ENCODE results near the gene ADGRV1.
"Not testable (repeated sequence)": the region's sequence is repeated elsewhere in the genome, so short reads cannot be mapped to it uniquely, and the experiment has no call there.

ADGRV1 gene

DNA sequence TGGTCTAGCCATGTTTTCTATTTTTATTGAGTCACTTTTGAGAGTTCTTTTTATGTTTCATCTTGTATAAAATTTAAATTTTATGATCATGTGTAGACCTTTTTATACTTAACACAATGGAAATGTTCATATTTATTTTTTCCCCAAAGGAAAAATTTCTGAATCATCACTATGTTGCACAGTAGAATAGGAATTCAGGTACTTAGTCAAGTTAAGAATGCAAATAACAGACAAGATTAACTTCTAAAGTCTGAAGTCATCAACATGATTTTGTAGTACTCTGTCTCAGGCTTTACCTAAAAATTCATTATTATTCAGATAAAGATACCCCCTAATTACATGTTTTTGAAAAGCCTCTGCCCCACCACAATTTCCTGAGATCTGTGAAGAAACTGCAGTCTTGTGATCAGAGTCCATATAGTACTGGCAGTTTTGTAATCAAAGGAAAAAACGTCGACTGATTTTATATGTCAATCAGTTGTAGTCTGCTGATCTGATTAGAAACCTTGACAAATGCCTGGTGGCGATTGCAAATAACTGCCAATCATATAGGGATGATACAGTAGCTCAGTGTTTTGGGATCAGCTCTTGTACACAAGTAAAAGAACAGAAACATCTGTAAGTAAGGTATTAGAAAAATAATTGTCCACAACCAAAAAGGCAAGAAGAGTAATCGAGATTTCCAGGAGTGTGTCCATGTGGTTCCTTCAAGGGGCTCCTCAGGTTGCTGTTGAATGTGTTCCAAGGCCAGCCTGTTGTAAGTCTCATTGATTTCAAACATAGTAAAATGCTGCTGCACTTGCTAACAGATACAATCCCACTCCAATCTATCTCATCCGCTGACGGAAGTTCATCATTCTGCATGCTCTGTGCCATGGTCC is 472.2 kb downstream of the ADGRV1 start:
- TF ChIP-seq, protein P1, sequence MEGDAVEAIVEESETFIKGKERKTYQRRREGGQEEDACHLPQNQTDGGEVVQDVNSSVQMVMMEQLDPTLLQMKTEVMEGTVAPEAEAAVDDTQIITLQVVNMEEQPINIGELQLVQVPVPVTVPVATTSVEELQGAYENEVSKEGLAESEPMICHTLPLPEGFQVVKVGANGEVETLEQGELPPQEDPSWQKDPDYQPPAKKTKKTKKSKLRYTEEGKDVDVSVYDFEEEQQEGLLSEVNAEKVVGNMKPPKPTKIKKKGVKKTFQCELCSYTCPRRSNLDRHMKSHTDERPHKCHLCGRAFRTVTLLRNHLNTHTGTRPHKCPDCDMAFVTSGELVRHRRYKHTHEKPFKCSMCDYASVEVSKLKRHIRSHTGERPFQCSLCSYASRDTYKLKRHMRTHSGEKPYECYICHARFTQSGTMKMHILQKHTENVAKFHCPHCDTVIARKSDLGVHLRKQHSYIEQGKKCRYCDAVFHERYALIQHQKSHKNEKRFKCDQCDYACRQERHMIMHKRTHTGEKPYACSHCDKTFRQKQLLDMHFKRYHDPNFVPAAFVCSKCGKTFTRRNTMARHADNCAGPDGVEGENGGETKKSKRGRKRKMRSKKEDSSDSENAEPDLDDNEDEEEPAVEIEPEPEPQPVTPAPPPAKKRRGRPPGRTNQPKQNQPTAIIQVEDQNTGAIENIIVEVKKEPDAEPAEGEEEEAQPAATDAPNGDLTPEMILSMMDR (IDR thresholded peaks at IDR 0.05; ENCODE audit: low read length, missing control alignments) = no peak
- no peak for DNase-seq (ENCODE audit: low read depth)
- no peak overlapping the region for H3K4me3 ChIP-seq (replicated peaks; ENCODE audit: low read depth, low read length)

DNA sequence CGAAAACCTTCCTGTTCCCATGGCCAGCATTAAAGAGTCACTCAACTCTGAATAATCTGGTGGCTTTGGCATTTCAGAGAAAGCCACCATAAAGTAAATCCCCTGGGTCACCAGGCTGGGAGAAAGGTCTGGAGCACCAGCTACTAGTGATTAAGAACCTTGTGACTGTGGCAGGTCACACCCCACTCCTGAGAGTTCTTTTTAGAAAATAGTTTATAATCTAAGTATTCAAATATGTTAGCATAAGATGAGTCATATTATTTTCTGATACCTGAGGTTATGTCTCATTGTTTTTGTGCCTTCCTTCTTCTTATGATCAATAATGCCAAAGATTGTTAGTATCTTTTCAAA is 472.8 kb downstream of the ADGRV1 start:
- no peak overlapping the region for H3K4me3 ChIP-seq (replicated peaks; ENCODE audit: low read depth, low read length)
- TF ChIP-seq, protein P1 (IDR thresholded peaks at IDR 0.05; ENCODE audit: low read length, missing control alignments) = no peak
- DNase-seq (ENCODE audit: low read depth) = no peak

DNA sequence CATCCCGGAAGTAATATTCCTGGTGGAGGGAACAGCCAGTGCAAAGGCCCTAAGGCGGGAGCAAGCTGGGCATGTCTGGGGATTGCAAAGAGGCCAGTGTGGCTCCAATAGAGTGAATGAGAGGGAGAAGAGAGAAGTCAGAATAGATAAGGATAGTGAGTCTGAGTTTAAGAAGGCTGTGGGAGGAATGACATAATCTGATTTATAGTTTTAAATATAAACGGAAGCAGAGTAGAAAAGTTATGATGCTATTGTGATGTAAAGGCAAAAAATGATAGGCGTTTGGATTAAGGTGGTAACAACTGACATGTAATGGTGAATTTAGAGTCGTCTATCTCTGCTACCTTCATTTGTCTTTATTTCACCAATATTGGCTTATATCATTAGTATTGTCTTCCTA is 473.5 kb downstream of the ADGRV1 start:
- TF ChIP-seq, protein P1 (IDR thresholded peaks at IDR 0.05; ENCODE audit: low read length, missing control alignments) = no peak
- no peak for DNase-seq (ENCODE audit: low read depth)
- H3K4me3 ChIP-seq (replicated peaks; ENCODE audit: low read depth, low read length) = no peak overlapping the region

DNA sequence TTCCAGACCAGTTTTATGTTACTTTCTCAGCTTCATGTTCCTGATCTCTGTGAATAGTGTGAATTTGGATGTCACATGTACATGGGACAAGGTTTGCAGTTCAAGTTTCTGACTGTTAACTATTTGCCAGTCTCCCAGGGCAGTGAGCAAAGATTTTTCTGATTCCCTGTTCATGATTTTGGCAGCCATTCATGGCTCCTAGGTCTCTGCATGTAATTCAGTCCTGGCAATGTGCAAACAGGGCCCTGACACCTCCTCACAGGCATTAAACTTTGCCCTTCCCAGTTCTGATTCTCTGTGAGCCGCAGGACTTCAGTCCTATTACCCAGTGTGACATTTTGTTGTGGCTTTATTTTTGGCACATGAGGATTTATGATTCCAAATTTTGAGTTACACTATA is 474.8 kb downstream of the ADGRV1 start:
- TF ChIP-seq, protein P1 (IDR thresholded peaks at IDR 0.05; ENCODE audit: low read length, missing control alignments) = no peak
- H3K4me3 ChIP-seq (replicated peaks; ENCODE audit: low read depth, low read length) = no peak overlapping the region
- no peak for DNase-seq (ENCODE audit: low read depth)

DNA sequence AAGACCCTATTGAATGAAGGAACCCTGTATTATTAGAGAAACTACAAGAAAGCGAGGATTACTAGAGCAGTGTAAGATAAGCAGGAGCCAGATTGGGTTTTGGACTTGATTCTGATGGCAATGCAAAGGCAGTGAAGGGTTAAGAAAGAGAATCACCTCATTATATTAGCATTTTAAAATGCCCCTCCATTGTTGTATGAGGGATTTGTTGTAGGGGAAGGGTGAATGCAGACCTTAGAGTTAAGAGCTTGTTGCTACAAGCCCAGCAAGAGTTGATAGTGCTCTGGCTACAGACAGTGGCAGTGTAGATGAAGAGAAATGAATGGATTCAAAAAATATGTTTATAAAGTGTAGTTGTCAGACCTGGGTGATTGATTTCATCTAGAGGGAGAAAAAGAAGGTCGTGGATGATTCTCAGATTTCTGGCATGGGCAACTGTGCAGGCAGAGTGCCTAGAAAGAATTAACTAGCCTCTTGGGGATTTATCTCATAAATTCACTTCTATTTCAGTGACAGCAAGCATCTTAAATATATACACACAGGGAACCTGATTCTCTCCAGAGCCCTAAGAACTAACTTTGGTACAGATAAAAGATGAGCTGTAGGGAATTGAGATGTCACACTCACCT is 479.7 kb downstream of the ADGRV1 start:
- DNase-seq (ENCODE audit: low read depth) = no peak
- TF ChIP-seq, protein P1 (IDR thresholded peaks at IDR 0.05; ENCODE audit: low read length, missing control alignments) = no peak
- no peak overlapping the region for H3K4me3 ChIP-seq (replicated peaks; ENCODE audit: low read depth, low read length)

DNA sequence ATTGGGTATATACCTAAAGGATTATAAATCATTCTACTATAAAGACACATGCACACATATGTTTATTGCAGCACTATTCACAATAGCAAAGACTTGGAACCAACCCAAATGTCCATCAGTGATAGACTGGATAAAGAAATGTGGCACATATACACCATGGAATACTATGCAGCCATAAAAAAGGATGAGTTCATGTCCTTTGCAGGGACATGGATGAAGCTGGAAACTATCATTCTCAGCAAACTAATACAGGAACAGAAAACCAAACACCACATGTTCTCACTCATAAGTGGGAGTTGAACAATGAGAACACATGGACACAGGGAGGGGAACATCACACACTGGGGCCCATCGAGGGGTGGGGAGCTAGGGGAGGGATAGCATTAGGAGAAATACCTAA is 482.5 kb downstream of the ADGRV1 start:
- H3K4me3 ChIP-seq (replicated peaks; ENCODE audit: low read depth, low read length); DNase-seq (ENCODE audit: low read depth): not testable (repeated sequence)

DNA sequence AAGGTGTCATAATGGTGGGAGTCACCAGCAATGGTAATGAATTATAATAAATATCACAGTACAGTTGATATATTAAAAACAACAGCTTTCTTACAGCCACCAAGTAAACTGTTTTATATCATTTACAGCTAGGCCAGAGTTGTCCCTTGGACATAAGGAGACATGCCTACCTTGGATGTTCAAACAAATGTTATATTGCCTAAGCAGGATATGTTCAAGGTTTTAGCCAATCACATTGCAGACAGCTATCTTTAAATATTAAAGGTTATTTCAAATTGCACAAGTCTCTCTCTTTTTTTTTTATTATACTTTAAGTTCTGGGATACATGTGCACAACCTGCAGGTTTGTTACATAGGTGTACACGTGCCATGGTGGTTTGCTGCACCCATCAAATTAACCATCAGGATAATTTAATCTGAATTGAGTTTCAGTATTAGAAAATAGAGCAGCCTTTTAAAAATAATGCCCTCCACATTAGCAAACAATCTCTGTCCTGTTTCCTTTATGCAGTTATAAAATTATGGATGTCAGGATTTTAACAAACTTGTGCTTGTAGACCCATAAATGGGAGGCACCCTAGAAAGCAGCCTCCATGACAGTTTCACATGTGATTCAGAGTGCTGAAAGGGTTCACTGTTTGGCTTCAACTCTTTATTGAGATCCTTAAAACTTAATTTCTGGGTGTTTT is 483.8 kb downstream of the ADGRV1 start:
- TF ChIP-seq, protein P1 (IDR thresholded peaks at IDR 0.05; ENCODE audit: low read length, missing control alignments) = no peak
- no peak for DNase-seq (ENCODE audit: low read depth)
- H3K4me3 ChIP-seq (replicated peaks; ENCODE audit: low read depth, low read length) = no peak overlapping the region

Data from fibroblast of pulmonary artery (primary cell).